Stimulated activated CD4-positive, alpha-beta T cell treated with anti-CD3 and anti-CD28 coated beads, Interleukin-2, amount 100 ng/mL, for 24 hours (primary cell): ENCODE data around the gene GGACT.
A peak's percentile ranks its signal among the peaks of the same experiment; 100 is the strongest.
"Not testable (repeated sequence)": the region's sequence is repeated elsewhere in the genome, so short reads cannot be mapped to it uniquely, and the experiment has no call there.

ENCODE experiments used
- DNase-seq, 2 donors: peaks; one replicate each; pipeline ENCODE4 v3.0.0-alpha.2; 2020

The GGACT gene

DNA sequence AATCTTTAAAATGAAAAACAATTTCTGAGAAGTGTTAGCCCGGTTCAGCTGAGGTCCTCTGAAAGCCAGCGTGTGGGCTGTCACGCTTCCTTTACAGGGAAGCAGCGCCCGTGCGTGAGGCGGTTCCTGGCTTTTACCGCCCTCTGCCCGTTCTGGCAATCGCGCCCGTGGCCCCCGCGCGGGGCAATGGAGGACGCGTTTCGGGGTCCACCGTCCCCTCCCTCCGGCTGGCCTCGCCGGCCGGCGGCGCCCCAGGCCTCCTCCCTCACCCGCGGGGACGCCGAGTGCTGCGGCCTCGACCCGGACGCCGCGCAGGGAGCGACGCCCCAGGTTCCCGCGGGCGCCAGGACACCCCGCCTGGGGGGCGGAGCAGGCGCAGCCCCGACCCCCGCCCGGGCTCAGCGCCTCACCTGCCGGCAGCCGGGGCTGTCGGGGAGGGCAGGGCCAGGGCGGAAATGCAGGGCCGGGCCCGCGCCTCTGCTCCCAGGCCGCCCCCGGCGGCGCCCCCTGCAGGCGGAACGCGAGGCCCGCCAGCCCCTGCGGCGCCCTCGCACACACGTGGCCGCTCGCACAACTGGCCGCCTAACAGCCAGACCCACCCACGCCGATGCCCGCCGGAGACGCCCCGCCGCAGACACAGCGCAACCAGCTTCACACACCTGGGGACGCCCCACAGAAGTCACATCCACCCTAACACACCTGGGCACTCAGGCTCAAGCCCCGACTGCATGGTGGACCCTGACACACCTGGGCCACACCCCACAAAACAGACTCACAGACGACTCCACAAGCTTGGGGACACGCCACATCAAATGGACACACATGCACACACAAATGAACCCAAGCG lies at the start of gene GGACT:
GGACT (minus strand) TSS at position 459 of the 847 bp plus-strand sequence. CDS start 56,198 bp downstream, outside the sequence.
- DNase-seq: peak; percentile 86 to 88

DNA sequence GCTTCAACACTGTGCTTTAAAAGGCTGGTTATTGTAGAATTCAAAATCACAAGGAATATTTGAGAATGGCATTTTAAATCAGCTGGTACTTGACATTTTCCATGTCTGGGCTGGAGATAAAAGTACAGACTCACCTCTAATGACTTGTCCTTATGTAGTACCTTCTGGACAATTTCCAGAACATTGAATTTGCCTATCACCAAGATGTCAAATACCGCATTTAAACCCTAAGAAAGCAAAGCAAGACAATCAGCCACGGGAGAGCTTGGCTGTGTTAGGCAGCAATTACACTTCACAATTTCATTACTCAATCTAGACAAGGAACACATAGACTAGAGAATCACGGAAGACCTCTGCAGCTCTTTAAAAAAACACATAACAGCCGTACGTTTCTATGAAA lies 49.2 kb upstream of the GGACT start:
- DNase-seq: no peak

DNA sequence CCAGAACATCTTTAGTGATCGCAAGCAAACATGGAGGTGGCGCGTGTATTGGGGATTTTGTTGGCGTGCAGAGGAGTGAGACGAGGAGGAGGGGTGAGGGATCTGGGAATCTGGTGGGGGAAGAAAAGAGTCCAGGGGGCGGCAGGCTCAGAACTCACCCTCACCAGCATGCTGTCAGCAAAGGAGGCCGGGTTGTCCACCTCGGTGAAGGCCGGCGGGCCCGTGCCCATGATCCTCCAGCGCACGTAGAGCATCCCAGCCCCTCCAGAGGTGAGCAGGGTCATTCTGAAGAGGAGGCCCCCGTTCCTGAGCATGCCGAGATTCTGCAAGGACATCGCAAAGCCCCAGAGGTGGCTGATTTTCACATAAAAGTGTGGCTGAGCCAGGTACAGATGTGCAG lies 48.8 kb upstream of the GGACT start:
- no peak for DNase-seq

DNA sequence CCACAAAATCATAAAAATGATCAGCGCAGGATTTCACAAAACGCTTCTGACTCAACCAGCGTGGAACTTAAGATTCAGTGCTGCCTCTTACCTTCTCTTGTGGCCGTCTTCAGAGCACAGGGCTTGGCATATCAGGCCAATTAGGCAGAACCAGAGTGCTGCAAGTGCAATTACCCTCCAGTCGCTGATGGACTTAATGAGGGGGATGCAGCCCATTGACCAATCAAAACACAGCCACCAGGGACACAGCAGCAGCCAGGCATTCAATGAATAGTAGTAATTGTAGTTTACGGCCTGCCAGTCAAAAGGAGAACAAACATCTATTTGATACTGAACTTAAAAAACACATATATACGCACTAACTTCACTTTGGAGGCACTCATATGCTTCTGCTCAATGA lies 47.9 kb upstream of the GGACT start:
- no peak for DNase-seq

DNA sequence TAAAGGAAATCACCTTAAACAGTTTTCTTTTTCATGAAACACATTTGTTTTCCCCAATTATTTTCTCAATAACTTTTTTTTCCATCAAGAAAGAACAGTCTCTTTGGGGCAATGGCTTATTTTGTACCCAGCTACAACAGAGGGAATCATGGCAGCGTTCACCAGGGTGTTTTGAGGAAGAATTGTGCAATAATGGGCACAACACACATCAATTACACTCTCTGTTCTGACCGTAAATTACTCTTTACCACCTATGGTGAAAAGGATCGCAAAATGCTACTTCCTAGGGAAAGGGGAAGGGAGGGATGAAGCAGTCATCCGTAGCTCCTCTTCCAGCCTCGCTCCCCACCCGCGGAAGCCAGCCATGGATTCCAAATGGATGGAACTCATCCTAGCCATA lies 47.4 kb upstream of the GGACT start:
- DNase-seq: no peak

DNA sequence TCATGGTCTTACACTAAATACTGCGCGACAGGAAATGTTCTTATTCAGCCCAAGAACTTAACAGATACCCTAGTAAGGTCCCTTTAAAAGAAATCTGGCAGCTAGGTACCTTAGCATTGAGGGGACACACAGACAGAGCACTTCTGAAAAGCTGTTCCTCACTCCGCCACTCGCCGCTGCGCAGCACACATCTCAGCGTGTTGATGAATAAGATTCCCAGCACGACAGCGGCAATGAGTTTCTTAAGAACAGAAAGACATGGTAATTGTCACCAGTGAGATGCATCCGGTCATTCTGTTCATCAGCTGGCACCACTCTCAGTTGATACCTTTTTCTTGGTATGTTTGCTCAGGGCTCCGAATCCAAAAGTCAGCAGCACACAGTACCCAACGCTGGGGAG lies 46.1 kb upstream of the GGACT start:
- no peak for DNase-seq

DNA sequence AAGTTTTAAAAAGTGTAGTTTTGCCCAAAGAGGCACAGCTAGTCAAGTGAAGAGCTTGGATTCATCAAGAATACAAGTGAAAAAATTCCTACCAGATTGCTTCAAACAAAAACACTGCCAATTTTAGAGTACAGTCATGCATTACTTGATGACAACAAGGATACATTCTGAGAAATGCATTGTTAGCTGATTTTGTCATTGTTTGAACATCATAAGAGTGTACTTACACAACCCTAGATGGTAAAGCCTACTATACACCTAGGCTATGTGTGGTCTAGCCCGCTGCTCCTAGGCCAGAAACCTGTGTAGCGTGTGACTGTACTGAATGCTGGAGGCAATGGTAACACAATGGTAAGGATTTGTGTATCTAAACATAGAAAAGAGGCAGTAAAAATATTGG lies 44.9 kb upstream of the GGACT start:
- no peak for DNase-seq

DNA sequence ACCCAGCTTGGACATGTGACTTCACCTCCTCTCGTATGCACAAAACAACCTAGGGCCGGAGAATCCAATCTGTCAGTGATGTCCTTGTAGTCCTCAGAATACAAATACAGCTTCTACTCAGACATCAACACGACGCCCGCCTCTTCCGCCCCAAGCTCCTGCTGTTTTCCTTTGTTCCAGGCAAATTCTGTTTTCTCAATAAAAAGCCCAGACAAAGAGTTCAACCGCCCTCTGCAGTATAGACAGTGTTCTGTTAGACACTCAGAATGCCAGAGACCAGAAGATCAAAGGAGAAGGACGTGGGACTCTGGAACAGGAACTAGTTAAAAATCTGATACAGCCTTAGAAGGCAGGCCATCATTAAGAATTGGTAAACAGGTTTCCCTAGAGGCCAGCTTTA lies 42.0 kb upstream of the GGACT start:
- DNase-seq: no peak

DNA sequence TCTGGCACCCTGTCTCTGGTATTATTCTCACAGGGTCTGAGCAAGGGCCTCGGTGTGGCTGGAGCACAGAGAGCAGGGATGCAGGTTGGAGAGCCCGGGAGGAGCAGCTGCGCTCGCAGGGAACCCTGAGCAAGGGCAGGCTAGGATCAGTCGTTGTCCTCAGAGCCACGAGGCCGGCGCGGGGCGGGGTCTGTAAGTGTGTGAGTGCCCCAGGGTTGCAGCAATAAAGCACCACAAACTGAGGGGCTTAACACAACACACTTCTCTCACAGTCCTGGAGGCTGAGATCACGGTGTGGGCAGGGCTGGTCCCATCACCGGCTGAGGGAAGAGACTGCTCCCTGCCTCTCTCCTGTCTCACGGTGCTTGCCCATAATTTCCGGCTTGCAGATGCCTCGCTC lies 38.5 kb upstream of the GGACT start:
- DNase-seq: no peak

DNA sequence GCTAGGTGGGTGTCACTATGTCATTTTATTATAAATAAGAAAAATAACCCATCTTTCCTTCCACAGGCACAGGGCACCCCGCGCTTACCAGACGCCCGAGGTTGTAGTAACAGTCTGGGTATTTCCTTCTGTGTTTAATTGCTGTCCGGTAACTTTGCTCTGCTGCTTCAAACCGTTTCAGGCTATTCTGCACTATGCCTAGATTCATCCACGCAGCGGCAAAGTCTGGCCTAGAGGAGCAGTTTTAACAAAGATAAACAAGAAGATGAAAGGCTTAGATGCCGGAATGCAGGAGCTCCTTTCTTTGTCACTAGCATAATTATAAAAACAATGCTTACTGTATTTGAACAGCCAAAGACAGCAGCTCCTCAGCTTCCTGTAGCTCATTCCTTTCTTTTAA lies 36.9 kb upstream of the GGACT start:
- DNase-seq: no peak

DNA sequence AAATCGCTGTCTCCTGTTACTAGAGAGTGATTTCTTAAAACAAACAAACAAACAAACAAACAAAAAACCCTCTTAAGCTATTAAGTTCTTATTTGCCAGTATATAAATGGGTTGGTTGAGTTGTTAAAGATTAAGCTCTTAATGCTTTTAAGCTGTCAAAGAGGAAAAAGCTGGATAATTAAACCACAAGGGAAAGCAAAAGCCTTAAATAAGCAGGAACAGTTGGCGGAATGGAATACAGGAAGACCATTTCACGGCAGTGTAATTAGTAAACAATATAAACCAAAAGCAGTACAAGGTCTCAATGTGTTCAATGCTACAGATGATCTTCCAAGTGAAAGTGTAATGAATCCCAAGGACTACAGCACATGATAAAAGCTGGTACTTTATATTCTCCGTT lies 32.2 kb upstream of the GGACT start:
- DNase-seq: no peak

DNA sequence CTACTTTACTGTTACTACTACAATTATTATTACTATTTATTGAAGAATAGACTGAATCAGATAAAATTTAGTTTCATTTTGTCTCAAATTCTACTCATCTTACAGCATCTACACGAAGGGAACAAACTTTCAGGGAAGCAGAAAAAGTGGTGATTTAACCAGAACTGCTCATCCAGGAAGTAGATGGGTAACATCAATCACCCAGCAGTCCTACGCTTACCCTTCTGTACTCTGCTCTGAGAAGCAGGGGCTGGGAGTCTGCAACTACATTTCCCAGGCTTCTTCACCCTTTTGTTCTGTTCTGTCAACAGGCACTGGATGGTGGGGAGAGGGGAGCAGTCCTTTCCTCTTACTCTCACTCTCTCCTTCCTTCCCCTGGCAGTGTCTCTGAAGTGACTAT lies 31.4 kb upstream of the GGACT start:
- DNase-seq: no peak

DNA sequence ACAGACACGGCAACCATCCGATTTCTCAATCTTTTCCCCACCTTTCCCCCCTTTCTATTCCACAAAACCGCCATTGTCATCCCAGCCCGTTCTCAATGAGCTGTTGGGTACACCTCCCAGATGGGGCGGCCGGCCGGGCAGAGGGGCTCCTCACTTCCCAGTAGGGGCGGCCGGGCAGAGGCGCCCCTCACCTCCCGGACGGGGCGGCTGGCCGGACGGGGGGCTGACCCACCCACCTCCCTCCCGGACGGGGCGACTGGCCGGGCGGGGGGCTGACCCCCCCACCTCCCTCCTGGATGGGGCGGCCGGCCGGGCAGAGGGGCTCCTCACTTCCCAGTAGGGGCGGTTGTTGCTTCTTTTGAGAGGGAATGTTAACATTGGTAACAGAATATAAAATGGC lies 30.3 kb upstream of the GGACT start:
- not testable (repeated sequence) for DNase-seq

DNA sequence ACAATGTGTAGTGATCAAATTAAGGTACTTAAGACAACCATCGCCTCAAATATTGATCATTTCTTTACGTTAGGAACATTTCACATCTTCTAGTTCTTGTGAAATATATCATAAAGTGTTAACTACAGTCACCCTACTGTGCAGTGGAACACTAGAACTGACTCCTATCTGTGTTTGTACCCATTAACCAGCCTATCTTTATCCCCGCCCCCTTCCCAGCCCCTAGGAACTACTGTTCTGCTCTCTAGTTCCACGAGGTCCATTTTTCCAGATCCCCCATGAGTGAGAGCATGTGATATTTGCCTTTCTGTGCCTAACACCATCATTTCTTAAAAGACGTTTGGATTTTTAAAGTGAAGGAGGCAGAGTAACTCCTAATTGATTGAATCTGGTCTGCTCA lies 24.4 kb upstream of the GGACT start:
- DNase-seq: no peak

DNA sequence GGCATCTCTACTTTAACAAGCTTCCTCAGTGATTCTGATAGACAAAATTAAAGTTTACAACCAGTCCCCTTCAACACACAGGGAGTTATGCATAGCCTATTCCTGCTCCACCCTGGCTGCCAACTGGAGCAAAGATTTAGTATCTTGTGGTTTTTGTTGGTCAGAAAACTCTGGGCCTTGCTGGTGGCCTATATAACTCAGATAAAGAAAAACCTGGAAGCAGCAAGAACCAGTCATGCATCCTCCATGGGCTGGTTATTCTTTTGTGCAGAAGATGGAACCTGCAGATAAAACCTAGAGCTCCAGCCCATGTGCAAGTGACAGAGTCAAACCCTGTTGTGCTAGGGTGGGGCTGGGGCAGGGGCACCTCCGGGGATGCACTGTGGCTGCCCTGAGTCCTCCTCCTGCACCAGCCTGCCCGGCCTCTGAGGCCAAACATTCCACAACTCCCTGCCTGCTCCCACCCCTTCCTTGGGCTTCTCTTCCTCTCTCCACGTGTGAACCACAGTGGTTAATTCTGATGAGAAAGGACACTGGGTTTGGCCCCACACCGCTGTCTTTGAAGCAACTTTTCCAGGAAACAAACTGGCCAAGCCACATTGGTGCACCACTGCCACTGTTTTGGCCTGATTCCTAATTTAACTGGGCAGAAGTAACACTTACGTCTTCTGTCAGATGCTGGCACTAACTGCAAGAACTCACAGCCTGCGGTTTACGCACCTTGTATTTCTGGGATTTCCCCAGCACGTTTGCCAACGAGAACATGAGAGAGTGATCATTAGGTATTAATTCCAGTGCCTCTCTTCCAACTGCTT lies 23.3 kb upstream of the GGACT start:
- DNase-seq: no peak

DNA sequence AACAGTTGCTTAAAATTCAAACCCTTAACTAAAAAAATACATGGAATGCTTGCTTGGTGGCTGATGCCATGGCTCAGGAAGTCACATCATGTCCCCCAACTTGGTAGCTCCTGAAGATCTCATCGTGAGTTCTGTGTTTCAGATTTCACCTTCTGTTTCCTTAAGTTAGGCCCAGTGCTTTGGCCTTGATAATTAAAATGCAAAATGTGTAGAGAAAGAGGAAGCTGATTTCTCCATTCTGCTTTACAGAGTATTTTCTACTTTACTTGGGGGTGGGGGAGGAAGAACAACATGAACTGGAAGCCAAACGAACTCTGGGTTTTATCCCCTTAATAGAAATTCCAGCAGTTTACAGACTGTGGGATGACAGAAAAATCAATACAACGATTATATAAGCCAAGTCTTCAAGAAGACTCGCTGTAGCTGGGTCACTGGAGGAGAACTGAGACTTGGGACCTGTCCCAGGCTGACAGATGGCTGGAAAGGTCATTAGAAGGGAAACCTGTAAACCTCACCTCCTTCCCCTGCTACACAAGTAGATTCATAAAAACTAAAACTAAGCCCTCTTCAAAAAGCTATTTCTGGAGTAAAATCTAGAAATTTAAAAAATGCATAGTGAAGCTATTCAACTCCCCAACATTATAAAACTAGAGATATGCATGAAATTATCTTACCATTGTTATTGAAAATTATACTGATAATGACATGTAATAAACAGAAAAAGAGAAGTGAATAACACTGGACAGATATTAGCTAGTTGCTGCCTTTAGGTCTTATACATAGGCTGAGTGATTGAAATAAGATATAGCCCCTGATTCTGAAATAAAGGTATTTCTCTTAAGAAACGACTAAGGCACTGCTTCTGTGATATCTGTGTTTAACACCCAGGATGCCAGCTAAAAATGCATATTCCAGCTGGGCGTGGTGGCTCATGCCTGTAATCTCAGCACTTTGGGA lies 22.1 kb upstream of the GGACT start:
- DNase-seq: no peak

DNA sequence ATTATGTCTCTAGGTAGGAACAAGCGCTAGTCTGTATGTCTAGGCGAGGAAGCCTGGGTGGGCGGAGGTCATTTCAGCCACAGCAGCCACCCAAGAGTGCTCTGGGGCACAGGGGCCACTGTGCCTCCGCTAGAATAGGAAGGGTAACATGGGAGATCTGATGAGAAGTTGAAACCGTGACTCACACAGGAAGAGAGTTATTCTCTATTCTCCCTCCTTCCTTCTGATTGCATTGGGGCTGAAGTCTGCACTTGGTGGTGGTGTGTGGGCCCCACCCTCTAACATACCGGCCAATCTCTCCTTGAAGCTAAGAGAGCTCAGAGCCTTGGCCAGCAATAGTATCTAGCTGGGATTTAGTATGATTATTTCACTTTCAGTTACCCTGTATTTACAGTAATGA lies 20.3 kb upstream of the GGACT start:
- DNase-seq: peak in 1 of 2 donors; percentile 10

DNA sequence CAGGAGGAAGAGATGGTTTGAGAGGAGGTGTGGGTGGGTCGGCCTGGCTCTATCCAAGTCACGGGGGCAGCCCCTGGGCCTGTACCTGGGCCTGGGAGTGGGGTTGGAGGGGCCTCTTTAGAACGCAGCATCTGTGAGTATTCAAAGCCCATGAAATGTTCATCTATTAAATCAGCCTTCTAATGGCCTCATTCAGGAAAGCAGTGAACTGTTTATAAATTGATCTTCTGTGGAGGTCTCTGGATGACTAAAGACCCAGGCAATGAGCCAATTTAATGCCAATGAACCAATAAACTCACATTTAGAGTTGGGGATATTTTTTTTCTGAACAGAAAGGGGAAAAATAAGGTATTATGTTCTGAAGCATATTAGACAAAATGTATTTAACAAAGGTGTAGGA lies 19.9 kb upstream of the GGACT start:
- DNase-seq: no peak

DNA sequence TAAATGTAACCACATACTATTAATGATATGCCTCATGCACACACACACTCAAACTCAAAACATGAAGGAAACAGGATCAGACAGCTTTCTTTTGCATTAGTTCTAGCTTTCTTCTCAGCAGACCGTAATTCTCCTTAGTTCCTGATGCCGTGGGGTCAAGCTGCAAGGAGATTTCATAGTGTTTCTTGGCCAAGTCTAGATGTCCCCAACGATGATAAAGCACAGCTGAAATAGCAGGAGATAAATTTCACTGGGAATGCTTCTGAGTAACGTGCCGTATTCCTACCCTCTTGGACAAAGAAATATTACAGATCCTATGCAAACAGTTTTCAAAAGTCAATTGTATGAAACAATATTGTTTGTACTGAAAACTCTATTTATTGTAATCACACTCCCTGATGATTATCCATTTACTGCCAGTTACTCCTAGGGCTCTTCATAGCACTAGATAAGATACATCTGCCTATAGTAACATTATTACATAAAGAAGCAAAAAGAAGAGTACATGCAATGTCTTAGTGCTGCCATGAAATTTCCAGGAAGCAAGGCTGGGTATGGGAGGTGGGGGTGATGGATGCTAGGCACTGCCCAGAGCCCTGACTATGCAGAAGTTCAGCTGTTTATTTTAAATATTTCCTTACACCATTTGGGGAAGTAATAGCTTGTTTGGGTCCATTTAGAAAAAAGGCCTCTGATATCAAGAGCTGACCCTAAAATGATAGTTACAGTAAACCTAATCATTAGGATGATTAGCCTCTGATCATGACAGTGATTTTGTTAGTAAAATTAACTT lies 16.5 kb upstream of the GGACT start:
- DNase-seq: no peak

DNA sequence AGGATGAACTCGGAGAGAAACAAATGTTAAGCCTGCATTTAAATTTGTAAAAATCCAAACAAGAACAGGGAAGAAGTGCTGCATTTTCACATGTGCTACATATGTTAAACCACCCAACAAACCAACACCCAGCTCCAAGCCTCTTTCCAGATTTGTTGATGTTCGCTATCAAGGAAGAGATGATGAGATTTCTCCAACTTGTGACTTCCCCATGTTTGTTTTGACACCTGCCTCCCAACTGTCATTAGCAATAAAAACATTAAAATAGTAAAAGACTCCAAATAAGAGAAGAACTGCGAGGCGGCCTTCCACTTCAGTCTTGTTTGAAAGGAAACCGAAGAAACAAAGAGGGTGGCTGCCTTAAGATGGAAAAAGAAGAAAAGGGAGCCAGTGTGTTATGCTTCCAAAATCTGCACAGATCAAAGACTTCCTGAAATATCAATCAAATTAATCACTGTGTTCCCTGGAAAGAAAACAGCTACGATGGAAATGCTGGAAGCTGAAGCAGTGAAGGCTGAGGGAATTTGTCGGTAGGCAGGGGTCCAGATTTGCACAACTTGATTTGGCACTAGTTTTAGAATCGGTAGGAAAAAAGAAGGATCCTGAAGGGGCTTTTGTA lies 14.0 kb upstream of the GGACT start:
- DNase-seq: no peak

DNA sequence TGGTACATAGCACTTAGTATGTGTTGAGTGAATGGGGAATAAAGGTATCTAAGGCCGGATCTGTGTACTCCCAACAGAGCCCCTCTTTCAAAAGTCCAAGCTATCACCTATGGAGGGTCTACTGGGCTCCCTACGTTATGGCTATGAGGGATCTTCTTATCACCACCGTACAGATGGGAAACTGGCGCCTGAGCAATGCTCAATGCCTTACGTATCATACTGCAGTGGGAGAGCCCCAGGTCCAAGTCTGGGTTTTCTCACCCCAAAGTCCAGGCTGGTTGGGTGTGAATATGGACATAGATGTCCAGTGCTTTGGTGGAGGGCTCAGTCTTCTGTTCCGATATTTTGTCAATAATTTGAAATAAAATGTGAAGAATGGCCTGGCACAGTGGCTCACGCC lies 13.1 kb upstream of the GGACT start:
- DNase-seq: no peak

DNA sequence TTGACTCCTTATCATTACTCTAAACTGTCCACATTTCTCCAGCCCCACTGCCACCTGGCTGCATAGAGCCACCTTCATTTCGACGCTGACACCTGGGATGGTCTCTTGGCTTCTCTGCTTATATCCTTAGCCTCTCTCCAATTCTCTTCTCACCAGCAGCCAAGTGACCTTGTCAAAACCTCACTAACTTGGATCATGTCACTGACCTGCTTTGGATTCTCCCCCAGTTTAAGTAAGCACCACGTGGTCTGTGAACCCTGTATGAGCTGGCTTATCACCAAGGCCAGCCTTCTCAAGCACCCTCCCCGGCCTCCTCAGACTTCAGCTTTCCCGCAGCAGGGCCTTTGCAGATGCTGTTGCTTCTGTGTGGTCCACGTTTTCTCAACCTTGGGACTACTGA lies 12.3 kb upstream of the GGACT start:
- DNase-seq: no peak
